Common myeloid progenitor, CD34-positive (primary cell): ENCODE results near the gene EXD3.

Experiments
- CTCF ChIA-PET: fragments of 350-600 bp; sonication (Branson Sonifier 250); formaldehyde crosslinking; loops from one replicate; lab custom pipeline; 2021; ENCODE audit warnings: antibody characterized with exemption; lab: Charles Lee
- POLR2A ChIA-PET: fragments of 350-600 bp; sonication (Branson Sonifier 250); formaldehyde crosslinking; loops from one replicate; lab custom pipeline; 2021; ENCODE audit warnings: antibody characterized with exemption; lab: Charles Lee
- DNase-seq, 3 donors: peaks; one replicate each; pipeline versions ENCODE4 v3.0.0 to v3.0.0-alpha.2; 2013
- H3K27ac ChIP-seq, 2 experiments: 1 replicate in 1 of 2; 2 replicates in 1 of 2; pipeline ENCODE4 v1.7.0; 2013; ENCODE audit warnings: inconsistent platforms in 2 of 2, low read length in 2 of 2, mild to moderate bottlenecking in 2 of 2, low read depth in 1 of 2, moderate library complexity in 1 of 2; ENCODE audit not compliant: severe bottlenecking in 2 of 2, insufficient read depth in 1 of 2, poor library complexity in 1 of 2
- H3K27me3 ChIP-seq, 5 experiments: replicated peaks in 2 of 5; 1 replicate in 3 of 5; 2 replicates in 2 of 5; pipeline versions ENCODE4 v1.6.1 to v1.7.0; 2013; ENCODE audit warnings: low read length in 4 of 5, mild to moderate bottlenecking in 2 of 5, moderate library complexity in 2 of 5, inconsistent platforms in 1 of 5; ENCODE audit not compliant: insufficient read depth in 5 of 5, control insufficient read depth in 4 of 5
- H3K36me3 ChIP-seq, 4 experiments: 1 replicate in 2 of 4; 2 replicates in 2 of 4; pipeline versions ENCODE4 v1.6.1 to v1.7.0; 2013; ENCODE audit warnings: low read length in 3 of 4, control low read depth in 1 of 4, mild to moderate bottlenecking in 1 of 4; ENCODE audit not compliant: control insufficient read depth in 4 of 4, insufficient read depth in 4 of 4
- H3K4me1 ChIP-seq, 4 experiments: 1 replicate in 3 of 4; 2 replicates in 1 of 4; pipeline versions ENCODE4 v1.6.1 to v1.7.1; 2013; ENCODE audit warnings: low read length in 3 of 4, mild to moderate bottlenecking in 3 of 4, control low read depth in 1 of 4, inconsistent platforms in 1 of 4, moderate library complexity in 1 of 4; ENCODE audit not compliant: control insufficient read depth in 4 of 4, insufficient read depth in 4 of 4; ENCODE audit errors: control extremely low read depth in 1 of 4
- H3K4me3 ChIP-seq, 7 experiments: 1 replicate in 4 of 7; 2 replicates in 3 of 7; pipeline versions ENCODE4 v1.5.1 to v1.7.0; 2013; ENCODE audit warnings: mild to moderate bottlenecking in 7 of 7, low read length in 6 of 7, moderate library complexity in 6 of 7, inconsistent platforms in 2 of 7, low read depth in 2 of 7, control low read depth in 1 of 7; ENCODE audit not compliant: insufficient read depth in 4 of 7, control insufficient read depth in 1 of 7; ENCODE audit errors: extremely low read depth in 1 of 7
- H3K9me3 ChIP-seq, 5 experiments: 1 replicate in 4 of 5; 2 replicates in 1 of 5; pipeline versions ENCODE4 v1.6.1 to v1.7.1; 2013; ENCODE audit warnings: low read length in 4 of 5, mild to moderate bottlenecking in 2 of 5, inconsistent platforms in 1 of 5, low read depth in 1 of 5, moderate library complexity in 1 of 5; ENCODE audit not compliant: control insufficient read depth in 4 of 5, insufficient read depth in 2 of 5; ENCODE audit errors: control extremely low read depth in 1 of 5
- WGBS: methylation state at CpG from one replicate; pipeline ENCODE4 v1.1.5; 2013; ENCODE audit not compliant: insufficient coverage; 5-methylcytosine and 5-hydroxymethylcytosine counted together

Gene EXD3

GRCh38 chr9:137406085-137406760 is 16.7 kb downstream of the EXD3 start:
- peaks cover 0 to 33% (median 30%) of the 10 kb centered on the region in 4 experiments for H3K4me1 ChIP-seq
- peaks cover 0 to 2% (median 0%) of the 10 kb centered on the region in 4 experiments for H3K36me3 ChIP-seq
- H3K27ac ChIP-seq, result no peak overlapping the region
- DNase-seq, result no peak
- H3K9me3 ChIP-seq, result peaks cover 0 to 12% (median 0%) of the 10 kb centered on the region in 5 experiments
- CTCF ChIA-PET, result interaction anchor here (1.0 to 2.8 kb wide), 4 partner anchors 9 to 119 kb away, joined by 3 to 9 read pairs (median 6); partner anchors contain the start of gene NRARP
- POLR2A ChIA-PET, result no interaction called here
- WGBS, result 78% methylated on average over 16 of the region's 20 CpGs
- no peaks in the 10 kb centered on the region for H3K27me3 ChIP-seq
- H3K4me3 ChIP-seq, result no peak overlapping the region

- Histone ChIP-seq H3K4me1 (peaks cover 0 to 27% (median 25%) of the 10 kb centered on the region in 4 experiments), H3K36me3 (peaks cover 0 to 2% (median 0%) of the 10 kb centered on the region in 4 experiments), H3K27ac (no peak overlapping the region), H3K4me3 (no peak overlapping the region), H3K27me3 (no peaks in the 10 kb centered on the region), H3K9me3 (peaks cover 0 to 12% (median 0%) of the 10 kb centered on the region in 5 experiments)
- peak in 2 of 3 donors; percentile 63 to 68 for DNase-seq
- CTCF ChIA-PET, result interaction anchor here (1.0 to 2.8 kb wide), 4 partner anchors 10 to 119 kb away, joined by 3 to 9 read pairs (median 6); partner anchors contain the start of gene NRARP
- WGBS, result 96% methylated on average over 7 of the region's 11 CpGs
- POLR2A ChIA-PET, result no interaction called here
Observed at GRCh38 chr9:137405677-137406081, 17.3 kb downstream of the EXD3 start.

GRCh38 chr9:137404961-137405567 is 17.9 kb downstream of the EXD3 start:
- ChIA-PET CTCF (interaction anchor here (1.0 to 2.8 kb wide), 3 partner anchors 101 to 118 kb away, joined by 5 to 9 read pairs (median 6); partner anchors contain the start of gene NRARP), POLR2A (no interaction called here)
- 95% methylated on average over 13 of the region's 24 CpGs for WGBS
- peaks cover 0 to 2% (median 0%) of the 10 kb centered on the region in 4 experiments for H3K36me3 ChIP-seq
- H3K27ac ChIP-seq, result no peak overlapping the region
- no peak overlapping the region for H3K4me3 ChIP-seq
- H3K9me3 ChIP-seq, result peaks cover 0 to 12% (median 0%) of the 10 kb centered on the region in 5 experiments
- peaks cover 0 to 26% (median 23%) of the 10 kb centered on the region in 4 experiments for H3K4me1 ChIP-seq
- H3K27me3 ChIP-seq, result no peaks in the 10 kb centered on the region
- DNase-seq, result no peak

- Histone ChIP-seq H3K27ac (no peak overlapping the region), H3K27me3 (no peaks in the 10 kb centered on the region), H3K9me3 (peaks cover 0 to 12% (median 0%) of the 10 kb centered on the region in 5 experiments), H3K36me3 (peaks cover 0 to 2% (median 0%) of the 10 kb centered on the region in 4 experiments), H3K4me3 (no peak overlapping the region), H3K4me1 (peaks cover 0 to 33% (median 28%) of the 10 kb centered on the region in 4 experiments)
- WGBS, result 98% methylated on average over 14 of the region's 15 CpGs
- POLR2A ChIA-PET, result no interaction called here
- CTCF ChIA-PET, result no interaction called here
- no peak for DNase-seq
Observed at GRCh38 chr9:137403269-137403668, 19.7 kb downstream of the EXD3 start.

GRCh38 chr9:137402746-137403145 is 20.2 kb downstream of the EXD3 start:
- Histone ChIP-seq H3K27ac (no peak overlapping the region), H3K27me3 (no peaks in the 10 kb centered on the region), H3K36me3 (peaks cover 0 to 2% (median under 1%) of the 10 kb centered on the region in 4 experiments), H3K4me1 (peaks cover 0 to 33% (median 28%) of the 10 kb centered on the region in 4 experiments), H3K4me3 (no peak overlapping the region), H3K9me3 (peaks cover 0 to 12% (median 0%) of the 10 kb centered on the region in 5 experiments)
- CTCF ChIA-PET, result no interaction called here
- POLR2A ChIA-PET, result no interaction called here
- peak in 2 of 3 donors; percentile 49 to 63 for DNase-seq
- 96% methylated on average over 8 of the region's 11 CpGs for WGBS

GRCh38 chr9:137398561-137399468 is 24.1 kb downstream of the EXD3 start:
- H3K4me1 ChIP-seq, result peaks cover 0 to 11% (median 7%) of the 10 kb centered on the region in 4 experiments
- DNase-seq, result no peak
- H3K9me3 ChIP-seq, result peaks cover 0 to 12% (median 0%) of the 10 kb centered on the region in 5 experiments
- H3K4me3 ChIP-seq, result no peak overlapping the region
- no peak overlapping the region for H3K27ac ChIP-seq
- WGBS, result 98% methylated on average over 50 of the region's 60 CpGs
- ChIA-PET POLR2A (no interaction called here), CTCF (no interaction called here)
- H3K36me3 ChIP-seq, result peaks cover 0 to 4% (median 2%) of the 10 kb centered on the region in 4 experiments
- H3K27me3 ChIP-seq, result no peaks in the 10 kb centered on the region
